GM19240 (cell line): ENCODE data around the gene CLDN10.

ENCODE experiments used
- DNase-seq: peaks from one replicate; pipeline ENCODE4 v3.0.0; 2011; ENCODE audit warnings: low spot score; ENCODE audit not compliant: insufficient read length

CLDN10 gene

DNA sequence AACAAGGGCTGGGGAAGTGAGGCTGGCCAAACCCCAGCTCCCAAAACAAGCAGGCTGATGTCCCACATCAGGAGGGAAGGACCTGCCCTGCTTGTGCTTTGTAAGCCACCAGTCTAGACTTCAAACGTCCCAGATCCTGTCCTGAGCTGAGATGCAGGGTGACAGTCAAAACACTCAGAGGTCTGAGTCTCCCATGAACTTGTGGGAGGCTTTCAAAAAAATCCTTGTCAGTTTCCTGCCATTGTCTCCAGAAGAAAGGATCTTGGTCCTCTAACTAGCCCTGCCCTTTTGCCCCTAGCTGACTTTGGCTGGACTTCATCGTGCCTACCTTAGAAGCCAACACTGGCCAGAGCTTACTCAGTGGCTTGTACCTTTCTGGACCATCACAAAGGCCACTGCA, 48.7 kb downstream of the CLDN10 start:
- no peak for DNase-seq

DNA sequence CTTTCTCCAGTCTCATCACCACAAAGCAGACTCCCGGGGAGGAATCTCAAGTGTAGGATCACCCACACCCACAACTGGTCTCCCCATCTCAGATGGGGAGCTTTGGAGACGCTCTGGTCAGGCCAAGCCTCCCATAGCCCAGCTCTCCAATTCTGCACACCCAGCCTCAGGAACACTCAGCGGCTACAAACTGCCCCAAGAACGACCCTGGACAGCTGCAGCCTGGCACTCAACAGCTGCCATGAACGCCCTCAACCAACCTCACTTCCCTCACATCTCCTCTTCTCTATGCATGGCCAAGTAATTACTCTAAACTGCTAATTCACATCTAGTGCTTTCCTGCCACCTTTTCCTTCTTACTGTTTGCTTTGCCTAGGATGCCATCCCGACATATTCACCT, 49.4 kb downstream of the CLDN10 start:
- no peak for DNase-seq

DNA sequence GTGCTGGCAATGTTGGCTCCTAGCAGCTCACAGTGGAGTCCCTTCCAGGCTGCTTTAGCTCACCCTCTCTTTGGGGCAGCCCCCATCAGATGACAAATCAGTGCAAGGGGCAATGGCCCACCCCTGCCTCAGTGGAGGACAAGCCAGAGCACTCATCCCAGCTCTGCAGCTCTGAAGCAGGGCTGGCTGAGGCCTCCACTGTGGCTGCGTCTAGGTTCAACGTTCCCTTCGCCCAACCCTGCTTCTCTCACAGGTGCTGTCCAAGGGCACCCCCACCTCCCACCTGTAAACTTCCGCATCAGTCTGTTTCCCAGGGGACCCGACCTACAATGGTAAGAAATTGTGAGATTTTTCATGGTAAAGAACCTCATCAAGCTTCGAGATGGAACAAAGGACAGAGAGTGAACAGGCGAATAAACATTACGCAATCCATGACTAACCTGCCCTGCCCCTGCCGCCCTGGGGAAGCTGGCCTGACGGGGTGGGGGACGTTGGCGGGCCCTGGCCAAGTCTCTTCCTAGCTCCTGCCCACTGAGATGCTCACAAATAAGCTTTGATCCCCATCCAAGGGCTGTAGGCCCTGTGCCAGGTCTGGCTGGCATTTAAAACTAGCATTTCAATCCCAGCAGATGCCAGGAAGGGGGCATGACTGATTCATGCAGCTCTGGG, 51.5 kb downstream of the CLDN10 start:
- no peak for DNase-seq

DNA sequence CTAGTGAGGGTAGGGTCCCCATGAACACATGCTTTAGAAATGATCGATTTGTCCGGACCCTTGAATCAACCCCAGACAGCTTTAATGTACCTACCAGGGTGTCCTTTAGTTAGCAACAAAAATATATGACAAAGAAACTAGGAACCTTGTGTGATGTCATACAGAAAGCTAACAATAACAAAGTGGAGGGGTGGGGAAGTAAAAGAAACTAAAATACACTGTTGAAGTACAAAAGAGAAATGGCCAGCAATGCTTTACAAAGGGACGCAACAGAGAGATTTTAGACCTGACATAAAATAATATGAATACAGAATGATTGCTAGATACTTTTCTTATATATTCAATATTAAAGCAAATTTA, 52.0 kb downstream of the CLDN10 start:
- DNase-seq = no peak

DNA sequence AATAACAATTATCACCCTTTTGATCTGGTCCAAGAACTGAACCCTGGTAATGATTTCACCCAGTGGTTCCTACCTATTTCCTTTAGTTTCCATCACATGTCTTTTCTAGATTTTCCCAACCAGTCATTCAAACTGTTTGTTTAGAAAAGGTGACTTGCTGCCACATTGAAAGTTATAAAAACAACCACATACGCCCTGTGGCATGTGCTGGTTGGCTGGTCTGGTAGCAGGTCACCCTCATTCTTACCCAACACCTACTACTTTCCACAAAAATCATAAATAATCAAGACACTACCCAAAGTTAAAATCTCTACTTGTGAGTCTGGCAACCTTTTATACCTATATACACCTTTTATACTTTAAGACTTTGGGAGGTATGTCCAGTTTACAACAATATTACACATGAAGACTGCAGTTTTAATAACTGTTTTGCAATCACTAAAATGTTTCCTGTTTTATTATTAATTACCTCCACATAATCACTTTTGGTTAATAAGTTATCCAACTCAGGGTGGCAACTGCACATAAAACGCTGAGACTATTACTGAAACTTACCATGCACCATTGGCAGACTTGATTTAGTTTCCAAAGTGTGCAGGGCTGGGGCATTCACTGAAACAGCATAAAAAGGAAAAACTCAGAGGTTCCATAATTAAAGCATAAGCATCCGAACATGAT, 53.1 kb downstream of the CLDN10 start:
- no peak for DNase-seq

- DNase-seq = no peak
These were observed 54.8 kb downstream of the CLDN10 start for GRCh38 chr13:95607366-95607765.

GRCh38 chr13:95608640-95609323, 56.3 kb downstream of the CLDN10 start:
- no peak for DNase-seq

- no peak for DNase-seq
These were observed 62.2 kb downstream of the CLDN10 start for GRCh38 chr13:95614641-95615245.

DNA sequence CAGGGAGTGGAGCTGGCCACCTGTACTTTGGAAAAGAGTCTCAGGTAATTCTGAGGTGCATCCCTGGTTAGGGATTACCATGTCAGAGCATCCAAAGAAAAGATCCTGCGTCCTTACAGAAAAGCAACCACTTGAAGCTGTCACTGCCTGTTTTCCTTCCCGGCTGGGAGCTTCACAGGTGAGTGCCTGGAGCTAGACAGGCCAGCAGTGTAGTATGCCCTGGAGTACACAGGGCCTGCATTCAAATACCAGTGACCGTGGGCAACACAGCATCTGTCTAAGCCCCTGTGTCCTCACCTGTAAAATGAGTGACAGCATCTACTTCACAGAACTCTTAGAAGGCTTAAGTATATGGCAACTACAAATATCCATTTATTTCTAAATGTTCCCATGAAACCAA, 63.0 kb downstream of the CLDN10 start:
- no peak for DNase-seq

- DNase-seq = no peak
These were observed 67.7 kb downstream of the CLDN10 start for GRCh38 chr13:95620030-95620824.

- no peak for DNase-seq
These were observed 68.4 kb downstream of the CLDN10 start for GRCh38 chr13:95620825-95621498.

DNA sequence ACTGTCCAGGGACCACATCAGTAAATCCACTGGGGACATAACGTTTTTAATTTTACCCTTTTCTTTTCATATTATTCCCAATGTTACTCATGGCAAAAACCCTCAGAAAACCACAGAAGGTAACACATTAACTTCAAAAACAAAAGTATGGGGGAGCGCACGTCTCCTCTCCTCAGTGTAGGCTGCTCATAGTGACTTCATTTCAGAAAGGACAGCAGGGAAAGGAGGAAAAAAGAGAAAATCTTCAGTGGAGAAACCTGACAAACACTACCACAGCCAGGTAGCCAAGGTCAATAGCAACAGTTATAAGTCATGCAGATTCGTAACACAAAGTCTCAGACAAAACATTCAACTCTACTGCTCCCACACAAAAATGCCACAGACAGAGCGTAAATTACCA, 70.6 kb downstream of the CLDN10 start:
- no peak for DNase-seq

- no peak for DNase-seq
These were observed 71.5 kb downstream of the CLDN10 start for GRCh38 chr13:95624020-95624419.

- DNase-seq = no peak
These were observed 74.2 kb downstream of the CLDN10 start for GRCh38 chr13:95626768-95627167.

- no peak for DNase-seq
These were observed 75.1 kb downstream of the CLDN10 start for GRCh38 chr13:95627590-95627989.

DNA sequence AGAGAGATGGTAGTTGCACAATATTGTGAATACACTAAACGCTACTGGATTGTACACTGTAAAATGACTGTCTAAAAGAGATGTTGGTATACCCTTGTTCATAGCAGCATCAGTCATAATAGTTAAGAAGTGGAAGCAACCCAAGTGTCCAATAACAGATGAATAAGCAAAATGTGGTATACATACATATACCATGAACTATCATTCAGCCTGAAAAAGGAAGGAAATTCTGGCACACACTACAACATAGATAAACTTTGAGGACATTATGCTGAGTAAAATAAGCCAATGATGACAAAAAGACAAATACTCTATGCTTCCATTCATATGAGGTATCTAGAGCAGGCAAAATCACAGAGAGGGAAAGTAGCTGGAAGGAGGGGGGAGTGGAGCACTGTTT, 76.0 kb downstream of the CLDN10 start:
- no peak for DNase-seq

DNA sequence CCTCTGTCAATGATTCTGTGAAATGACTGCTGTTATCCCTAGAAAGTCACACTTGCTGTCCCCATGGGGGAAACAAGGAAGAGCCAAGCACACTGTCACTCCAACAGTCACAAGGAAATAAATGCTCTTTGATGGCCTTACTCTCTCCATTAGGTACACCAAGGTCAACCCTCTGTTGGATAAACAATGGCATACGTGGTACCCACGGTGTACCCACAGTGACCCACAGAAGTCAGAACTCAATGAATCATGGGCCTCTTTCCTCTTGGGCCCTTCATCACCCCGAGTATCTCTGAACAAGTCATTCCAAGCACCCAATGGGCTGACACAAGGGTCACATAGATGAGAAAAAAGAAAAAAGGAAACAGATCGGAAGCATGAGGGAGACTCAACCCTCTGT, 76.6 kb downstream of the CLDN10 start:
- no peak for DNase-seq
